IMR-90 (cell line): ENCODE data around the gene AMACR. TPM values are rescaled to one million over a fixed set of nuclear protein-coding genes. Genes with fewer than 3 reads are reported as not detected.

ENCODE experiments used
- ATAC-seq: fragments of 200-7000 bp; cut with Tn5 transposase; 2 replicates; pipeline ENCODE4 v1.9.1; 2020; ENCODE audit warnings: low read depth, mild to moderate bottlenecking, moderate library complexity
- BruUV-seq: library from RNA; stranded (reverse); fragments of 400-500 nt; replicated peaks from 2 replicates; lab custom pipeline; 2021; lab: Mats Ljungman, UMichigan
- CTCF ChIA-PET: fragments of 300-600 bp; formaldehyde crosslinking; extraction: SDS; loops from one replicate; lab custom pipeline; 2021; ENCODE audit warnings: antibody characterized with exemption; lab: Yijun Ruan, JAX
- POLR2A ChIA-PET: fragments of 300-600 bp; sonication (Branson Sonifier 250); formaldehyde crosslinking; loops from one replicate; lab custom pipeline; 2022; ENCODE audit warnings: antibody characterized with exemption; ENCODE audit not compliant: unreplicated experiment; lab: Charles Lee
- DNase-seq: peaks from one replicate; pipeline ENCODE4 v3.0.0; 2013
- H2AFZ ChIP-seq: replicated peaks from 2 replicates; pipeline ENCODE3; 2013; ENCODE audit warnings: low read length, mild to moderate bottlenecking; ENCODE audit not compliant: poor library complexity
- H2AK5ac ChIP-seq: 2 replicates; pipeline ENCODE4 v1.6.1; 2013; ENCODE audit warnings: low read depth, low read length, inconsistent platforms
- H2AK9ac ChIP-seq: replicated peaks from 2 replicates; pipeline ENCODE3; 2013; ENCODE audit warnings: mild to moderate bottlenecking, low read depth, low read length, moderate library complexity; ENCODE audit not compliant: poor library complexity
- H2BK120ac ChIP-seq: 2 replicates; pipeline ENCODE4 v1.6.1; 2013; ENCODE audit warnings: low read depth, low read length, inconsistent platforms
- H2BK15ac ChIP-seq: 3 replicates; pipeline ENCODE4 v1.6.1; 2013; ENCODE audit warnings: low read depth, low read length, inconsistent platforms
- H2BK20ac ChIP-seq: 2 replicates; pipeline ENCODE4 v1.6.1; 2013; ENCODE audit warnings: low read depth, mild to moderate bottlenecking, inconsistent platforms, low read length, moderate library complexity
- H2BK5ac ChIP-seq: 2 replicates; pipeline ENCODE4 v1.6.1; 2013; ENCODE audit warnings: mild to moderate bottlenecking, low read depth, low read length, inconsistent platforms; ENCODE audit not compliant: poor library complexity, severe bottlenecking
- H3K14ac ChIP-seq: replicated peaks from 2 replicates; pipeline ENCODE4 v1.6.1; 2013; ENCODE audit warnings: low read depth, low read length, inconsistent platforms
- H3K18ac ChIP-seq: 2 replicates; pipeline ENCODE4 v1.6.1; 2013; ENCODE audit warnings: low read depth, low read length, control low read depth
- H3K23ac ChIP-seq: 2 replicates; pipeline ENCODE4 v1.6.1; 2013; ENCODE audit warnings: low read depth, low read length, inconsistent platforms
- H3K27ac ChIP-seq: 2 replicates; pipeline ENCODE4 v1.5.1; 2013; ENCODE audit warnings: mild to moderate bottlenecking, control low read depth, low read length; ENCODE audit not compliant: insufficient read depth
- H3K27me3 ChIP-seq: 2 replicates; pipeline ENCODE4 v1.6.1; 2013; ENCODE audit warnings: low read length; ENCODE audit not compliant: control insufficient read depth, insufficient read depth
- H3K36me3 ChIP-seq: 2 replicates; pipeline ENCODE4 v1.6.1; 2013; ENCODE audit warnings: low read length, mixed read lengths; ENCODE audit not compliant: control insufficient read depth, insufficient read depth
- H3K4ac ChIP-seq: 2 replicates; pipeline ENCODE4 v1.6.1; 2013; ENCODE audit warnings: low read depth, low read length, inconsistent platforms
- H3K4me1 ChIP-seq: 2 replicates; pipeline ENCODE4 v1.6.1; 2013; ENCODE audit warnings: low read length, mixed read lengths; ENCODE audit not compliant: control insufficient read depth, insufficient read depth
- H3K4me2 ChIP-seq: 2 replicates; pipeline ENCODE4 v1.6.1; 2013; ENCODE audit warnings: low read depth, mild to moderate bottlenecking, control low read depth, low read length, moderate library complexity
- H3K4me3 ChIP-seq: 2 replicates; pipeline ENCODE4 v1.5.1; 2013; ENCODE audit warnings: low read depth, mild to moderate bottlenecking, control low read depth, low read length, moderate library complexity; ENCODE audit not compliant: insufficient read depth
- H3K56ac ChIP-seq: 2 replicates; pipeline ENCODE4 v1.6.1; 2013; ENCODE audit warnings: low read length, inconsistent platforms; ENCODE audit not compliant: insufficient read depth; ENCODE audit errors: extremely low read depth
- H3K79me1 ChIP-seq, 2 experiments: 2 replicates each; pipeline ENCODE4 v1.6.1; 2013; ENCODE audit warnings: low read length in 2 of 2, inconsistent platforms in 1 of 2, low read depth in 1 of 2
- H3K9ac ChIP-seq: 2 replicates; pipeline ENCODE4 v1.6.1; 2013; ENCODE audit warnings: low read depth, low read length, control low read depth
- H3K9me1 ChIP-seq: 2 replicates; pipeline ENCODE4 v1.6.1; 2013; ENCODE audit warnings: low read length, inconsistent platforms; ENCODE audit not compliant: insufficient read depth
- H3K9me3 ChIP-seq: 2 replicates; pipeline ENCODE4 v1.6.1; 2013; ENCODE audit warnings: low read length; ENCODE audit not compliant: control insufficient read depth, insufficient read depth
- H4K20me1 ChIP-seq: 2 replicates; pipeline ENCODE4 v1.6.1; 2013; ENCODE audit warnings: low read length, inconsistent platforms; ENCODE audit not compliant: insufficient read depth
- H4K5ac ChIP-seq: 2 replicates; pipeline ENCODE4 v1.6.1; 2013; ENCODE audit warnings: mild to moderate bottlenecking, low read depth, low read length, control low read depth
- H4K8ac ChIP-seq, 2 experiments: 2 replicates each; pipeline ENCODE4 v1.6.1; 2013; ENCODE audit warnings: low read depth in 2 of 2, low read length in 2 of 2, control low read depth in 1 of 2, inconsistent platforms in 1 of 2
- H4K91ac ChIP-seq: 2 replicates; pipeline ENCODE4 v1.6.1; 2013; ENCODE audit warnings: low read depth, low read length, inconsistent platforms; ENCODE audit not compliant: insufficient read depth
- BHLHE40 ChIP-seq: fragments of 150-350 bp; IDR thresholded peaks from 2 replicates; pipeline ENCODE4 v1.6.1; 2016; ENCODE audit warnings: mild to moderate bottlenecking, low read depth, low read length
- CEBPB ChIP-seq: IDR thresholded peaks from 2 replicates; pipeline ENCODE4 v1.6.1; 2012; ENCODE audit warnings: low read depth, low read length, improper control_type of control experiment
- CTCF ChIP-seq: conservative IDR thresholded peaks from 2 replicates; pipeline ENCODE4 v1.5.1; 2012; ENCODE audit warnings: mild to moderate bottlenecking, low read depth, low read length, improper control_type of control experiment
- MAZ ChIP-seq: IDR thresholded peaks from 2 replicates; pipeline ENCODE4 v1.6.1; 2012; ENCODE audit warnings: low read depth, mild to moderate bottlenecking, low read length, improper control_type of control experiment, moderate library complexity, borderline replicate concordance
- NFE2L2 ChIP-seq: fragments of 150-350 bp; IDR thresholded peaks from 2 replicates; pipeline ENCODE4 v1.6.1; 2016; ENCODE audit warnings: low read depth, mild to moderate bottlenecking, low read length
- POLR2A ChIP-seq: IDR thresholded peaks from 2 replicates; pipeline ENCODE4 v1.6.1; 2012; ENCODE audit warnings: mild to moderate bottlenecking, low read depth, low read length
- RFX5 ChIP-seq: IDR thresholded peaks from 2 replicates; pipeline ENCODE4 v1.8.0; 2012; ENCODE audit warnings: low read depth, mild to moderate bottlenecking, low read length, moderate library complexity
- SMC3 ChIP-seq: fragments of 150-350 bp; IDR thresholded peaks from 2 replicates; pipeline ENCODE4 v1.6.1; 2016; ENCODE audit warnings: low read depth, mild to moderate bottlenecking, antibody characterized with exemption, low read length, moderate library complexity
- WGBS, 2 experiments: methylation state at CpG; one replicate each; pipeline versions ENCODE4 v1.1.5 to v1.1.7; 2013; ENCODE audit warnings: missing lambda C conversion rate in 2 of 2; ENCODE audit not compliant: insufficient read length in 1 of 2; ENCODE audit errors: extremely low coverage in 2 of 2; 5-methylcytosine and 5-hydroxymethylcytosine counted together
- dilution Hi-C: fragments of 300-500 bp; cut with HindIII; formaldehyde crosslinking; loops from one replicate; pipeline ENCODE4 v1.14.3; 2018; ENCODE audit warnings: low sequenced_read_pairs; ENCODE audit not compliant: unreplicated experiment
- in situ Hi-C: fragments of 300-500 bp; cut with MboI; formaldehyde crosslinking; loops from 3 replicates; pipeline ENCODE4 v1.14.3; 2019; ENCODE audit warnings: low sequenced_read_pairs, inconsistent platforms, mixed read lengths
- intact Hi-C: fragments of 100-400 bp; cut with micrococcal nuclease; formaldehyde crosslinking; loops from 2 replicates; pipeline ENCODE4 v1.10.0; 2022
- polyA plus RNA-seq, 3 experiments: library from polyadenylated mRNA; depleted of rRNA; stranded (reverse); fragments of >200 nt; gene quantifications; 2 replicates each; pipeline ENCODE4 v1.2.3, GENCODE V29; 2012; ENCODE audit warnings: low replicate concordance in 1 of 3
- total RNA-seq: library from RNA; depleted of rRNA; stranded (reverse); fragments of >200 nt; gene quantifications from 2 replicates; pipeline ENCODE4 v1.2.3, GENCODE V29; 2012

AMACR gene
- total and polyA plus RNA-seq, 2 of the 4 experiments (the other 2 are of a cell fraction) = 8.2 to 12.9 TPM

- no peak overlapping the region for H3K14ac ChIP-seq
- intact Hi-C loops (no loop called here), dilution Hi-C loops (no loop called here), in situ Hi-C loops (no loop called here)
- H2BK15ac ChIP-seq = no peak overlapping the region
- no CpG with 5 or more reads among the region's 2 CpGs for WGBS, 2 experiments
- H4K5ac ChIP-seq = no peak overlapping the region
- H4K8ac ChIP-seq = no peak overlapping the region
- no peak overlapping the region for H2AK5ac ChIP-seq
- TF ChIP-seq CEBPB (no peak), NFE2L2 (no peak), MAZ (no peak), BHLHE40 (no peak), CTCF (no peak), RFX5 (no peak), SMC3 (no peak), POLR2A (no peak)
- H4K20me1 ChIP-seq = no peaks in the 10 kb centered on the region
- POLR2A ChIA-PET = no interaction called here
- ATAC-seq (no peak), DNase-seq (no peak)
- H3K27me3 ChIP-seq = peaks cover 14% of the 10 kb centered on the region
- H3K27ac ChIP-seq = no peak overlapping the region
- H3K4me2 ChIP-seq = no peak overlapping the region
- no peak overlapping the region for H2BK20ac ChIP-seq
- no peak overlapping the region for H4K91ac ChIP-seq
- H2BK120ac ChIP-seq = no peak overlapping the region
- no peaks in the 10 kb centered on the region for H3K36me3 ChIP-seq
- H2BK5ac ChIP-seq = no peak overlapping the region
- H3K56ac ChIP-seq = no peak overlapping the region
- peaks cover 3% of the 10 kb centered on the region; the same call in 1 of the 2 replicates for H3K4me1 ChIP-seq
- H3K4me3 ChIP-seq = no peak overlapping the region
- no peaks in the 10 kb centered on the region for H3K9me1 ChIP-seq
- no peak overlapping the region for H3K18ac ChIP-seq
- H2AFZ ChIP-seq = no peak overlapping the region
- CTCF ChIA-PET = no interaction called here
- H3K79me1 ChIP-seq = no peaks in the 10 kb centered on the region
- no peak overlapping the region for H2AK9ac ChIP-seq
- BruUV-seq = no TSS peak
- no peak overlapping the region for H3K23ac ChIP-seq
- no peak overlapping the region for H3K4ac ChIP-seq
- no peak overlapping the region for H3K9ac ChIP-seq
- no peaks in the 10 kb centered on the region for H3K9me3 ChIP-seq
Observed at GRCh38 chr5:33973271-33973670, 34.6 kb downstream of the AMACR start.
